ENCODE data around the gene ZFP36. TPM values are rescaled to one million over a fixed set of nuclear protein-coding genes. Genes with fewer than 3 reads are reported as not detected.
A peak's percentile ranks its signal among the peaks of the same experiment; 100 is the strongest.

ZFP36 gene
- total RNA-seq = 4.0 TPM in 2 replicates
- long read RNA-seq = 0 reads

DNA sequence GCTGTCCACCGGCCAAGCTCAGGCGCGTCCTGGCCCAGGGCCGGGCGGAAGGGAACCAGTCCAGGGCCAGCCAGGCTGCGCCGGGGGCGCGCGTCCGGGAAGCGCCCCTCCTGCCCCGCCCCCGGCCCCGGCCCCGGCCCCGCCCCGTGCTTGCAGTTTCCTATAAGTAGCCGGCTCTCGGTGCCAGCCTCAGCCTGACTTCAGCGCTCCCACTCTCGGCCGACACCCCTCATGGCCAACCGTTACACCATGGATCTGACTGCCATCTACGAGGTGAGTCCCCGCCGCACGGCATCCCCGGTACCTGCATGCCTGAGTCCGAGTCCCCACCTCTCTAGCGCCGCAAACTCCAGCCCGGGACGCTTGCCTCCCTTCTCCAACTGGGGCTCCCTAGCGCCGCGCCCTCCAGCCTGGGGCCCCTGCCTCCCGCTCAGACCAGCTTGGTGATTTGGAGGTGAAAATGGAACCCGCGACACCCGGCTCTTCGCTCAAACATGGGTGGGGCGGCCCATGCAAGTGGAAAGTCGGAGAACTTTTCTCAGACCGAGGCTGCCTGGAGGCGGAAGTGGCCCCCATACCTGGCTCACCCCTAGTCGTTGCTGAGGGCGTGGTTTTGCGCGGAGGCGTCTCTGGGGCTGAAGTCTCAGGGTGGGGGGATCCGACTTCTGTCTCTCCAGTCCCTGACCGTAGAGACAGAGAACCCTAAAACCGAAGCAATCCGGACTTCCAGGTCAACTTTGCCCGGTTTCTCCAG, at the start of gene ZFP36:
ZFP36 (plus strand) TSS at position 192 of the 754 bp plus-strand sequence; CDS start at position 250, 58 bp downstream.
- H3K9me3 Mint-ChIP-seq = no peaks in the 10 kb centered on the region
- TF ChIP-seq, protein P1, sequence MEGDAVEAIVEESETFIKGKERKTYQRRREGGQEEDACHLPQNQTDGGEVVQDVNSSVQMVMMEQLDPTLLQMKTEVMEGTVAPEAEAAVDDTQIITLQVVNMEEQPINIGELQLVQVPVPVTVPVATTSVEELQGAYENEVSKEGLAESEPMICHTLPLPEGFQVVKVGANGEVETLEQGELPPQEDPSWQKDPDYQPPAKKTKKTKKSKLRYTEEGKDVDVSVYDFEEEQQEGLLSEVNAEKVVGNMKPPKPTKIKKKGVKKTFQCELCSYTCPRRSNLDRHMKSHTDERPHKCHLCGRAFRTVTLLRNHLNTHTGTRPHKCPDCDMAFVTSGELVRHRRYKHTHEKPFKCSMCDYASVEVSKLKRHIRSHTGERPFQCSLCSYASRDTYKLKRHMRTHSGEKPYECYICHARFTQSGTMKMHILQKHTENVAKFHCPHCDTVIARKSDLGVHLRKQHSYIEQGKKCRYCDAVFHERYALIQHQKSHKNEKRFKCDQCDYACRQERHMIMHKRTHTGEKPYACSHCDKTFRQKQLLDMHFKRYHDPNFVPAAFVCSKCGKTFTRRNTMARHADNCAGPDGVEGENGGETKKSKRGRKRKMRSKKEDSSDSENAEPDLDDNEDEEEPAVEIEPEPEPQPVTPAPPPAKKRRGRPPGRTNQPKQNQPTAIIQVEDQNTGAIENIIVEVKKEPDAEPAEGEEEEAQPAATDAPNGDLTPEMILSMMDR (conservative IDR thresholded peaks at IDR 0.05) = no peak
- H3K27me3 Mint-ChIP-seq (ENCODE audit: low read depth) = peaks cover 33% of the 10 kb centered on the region
- peak; percentile 65 for DNase-seq (ENCODE audit: low read depth, low spot score)
- H3K36me3 Mint-ChIP-seq (ENCODE audit: low read depth) = no peaks in the 10 kb centered on the region
- H3K27ac Mint-ChIP-seq (ENCODE audit: unreplicated experiment) = no peak within 1 kb of the TSS
- peak within 1 kb of the TSS; percentile 93 for H3K4me3 Mint-ChIP-seq
- peaks cover 45% of the 10 kb centered on the region for H3K4me1 Mint-ChIP-seq

- Mint-ChIP-seq H3K36me3 (ENCODE audit: low read depth) (peaks cover 12% of the 10 kb centered on the region), H3K27ac (ENCODE audit: unreplicated experiment) (no peak overlapping the region), H3K9me3 (no peaks in the 10 kb centered on the region), H3K4me3 (no peak overlapping the region), H3K27me3 (ENCODE audit: low read depth) (no peaks in the 10 kb centered on the region), H3K4me1 (no peaks in the 10 kb centered on the region)
- TF ChIP-seq, protein P1 (conservative IDR thresholded peaks at IDR 0.05) = no peak
- no peak for DNase-seq (ENCODE audit: low read depth, low spot score)
These were observed 47.6 kb upstream of the ZFP36 start for GRCh38 chr19:39359026-39359425.

- Mint-ChIP-seq H3K36me3 (ENCODE audit: low read depth) (peaks cover 15% of the 10 kb centered on the region), H3K27ac (ENCODE audit: unreplicated experiment) (no peak overlapping the region)
- DNase-seq (ENCODE audit: low read depth, low spot score) = no peak
These were observed 46.0 kb upstream of the ZFP36 start for GRCh38 chr19:39360599-39360998.

GRCh38 chr19:39362682-39363657, 43.7 kb upstream of the ZFP36 start:
- no peaks in the 10 kb centered on the region for H3K9me3 Mint-ChIP-seq
- H3K4me3 Mint-ChIP-seq = no peak overlapping the region
- TF ChIP-seq, protein P1 (conservative IDR thresholded peaks at IDR 0.05) = no peak
- H3K27me3 Mint-ChIP-seq (ENCODE audit: low read depth) = no peaks in the 10 kb centered on the region
- DNase-seq (ENCODE audit: low read depth, low spot score) = no peak
- H3K36me3 Mint-ChIP-seq (ENCODE audit: low read depth) = peaks cover 6% of the 10 kb centered on the region
- H3K4me1 Mint-ChIP-seq = no peaks in the 10 kb centered on the region
- peak overlapping the region; percentile 75 for H3K27ac Mint-ChIP-seq (ENCODE audit: unreplicated experiment)

More at GRCh38 chr19:39360599-39360998, 46.0 kb upstream of the ZFP36 start:
- no peaks in the 10 kb centered on the region for H3K9me3 Mint-ChIP-seq
- H3K4me3 Mint-ChIP-seq = no peak overlapping the region
- no peaks in the 10 kb centered on the region for H3K27me3 Mint-ChIP-seq (ENCODE audit: low read depth)
- H3K4me1 Mint-ChIP-seq = no peaks in the 10 kb centered on the region
- TF ChIP-seq, protein P1 (conservative IDR thresholded peaks at IDR 0.05) = no peak

DNA sequence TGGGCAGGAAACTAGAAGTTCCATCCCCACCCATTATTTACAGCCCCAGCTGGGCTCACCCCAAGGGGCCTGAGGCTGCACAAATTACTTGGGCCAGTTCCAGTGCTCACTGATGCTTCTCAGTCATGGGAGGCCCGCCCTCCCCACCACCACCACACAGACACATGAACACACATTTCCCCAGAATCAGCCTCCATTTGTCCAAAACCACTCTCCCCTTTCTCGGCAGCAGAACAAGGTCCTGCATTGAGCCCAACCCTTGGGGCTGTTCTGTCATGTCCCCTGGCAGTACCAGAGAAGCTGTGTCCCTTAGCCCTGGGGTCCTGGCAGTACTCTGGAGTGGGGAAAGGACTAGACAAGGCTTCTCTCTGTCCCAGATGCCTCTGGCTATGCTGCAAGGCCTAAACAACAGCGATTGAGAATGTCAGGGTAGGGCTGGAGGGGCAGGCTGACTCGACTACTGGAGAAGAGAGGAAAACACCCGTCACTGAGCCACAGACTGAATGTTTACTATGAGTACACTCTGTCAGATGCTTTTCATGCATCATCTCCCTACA, 42.7 kb upstream of the ZFP36 start:
- H3K9me3 Mint-ChIP-seq = no peaks in the 10 kb centered on the region
- no peaks in the 10 kb centered on the region for H3K27me3 Mint-ChIP-seq (ENCODE audit: low read depth)
- no peak overlapping the region for H3K4me3 Mint-ChIP-seq
- DNase-seq (ENCODE audit: low read depth, low spot score) = no peak
- no peaks in the 10 kb centered on the region for H3K4me1 Mint-ChIP-seq
- no peak overlapping the region for H3K27ac Mint-ChIP-seq (ENCODE audit: unreplicated experiment)
- H3K36me3 Mint-ChIP-seq (ENCODE audit: low read depth) = peaks cover 8% of the 10 kb centered on the region
- TF ChIP-seq, protein P1 (conservative IDR thresholded peaks at IDR 0.05) = no peak

All from neural crest cell (in vitro differentiated cells).